ENCODE measurements around the gene ANO2.

ANO2 gene

GRCh38 chr12:5650829-5651461, 294.1 kb downstream of the ANO2 start:
- TF ChIP-seq GATA1 (IDR thresholded peaks at IDR 0.05; ENCODE audit: low read depth, low read length), result no peak
- no peak for TF ChIP-seq POLR2A (IDR thresholded peaks at IDR 0.05; ENCODE audit: low read length)
- DNase-seq, result no peak

- TF ChIP-seq GATA1 (IDR thresholded peaks at IDR 0.05; ENCODE audit: low read depth, low read length) (no peak), POLR2A (IDR thresholded peaks at IDR 0.05; ENCODE audit: low read length) (no peak)
- no peak for DNase-seq
Observed at GRCh38 chr12:5650281-5650680, 294.8 kb downstream of the ANO2 start.

GRCh38 chr12:5648692-5649359, 296.2 kb downstream of the ANO2 start:
- no peak for TF ChIP-seq POLR2A (IDR thresholded peaks at IDR 0.05; ENCODE audit: low read length)
- no peak for TF ChIP-seq GATA1 (IDR thresholded peaks at IDR 0.05; ENCODE audit: low read depth, low read length)
- DNase-seq, result peak; percentile 13 to 34

GRCh38 chr12:5643266-5643665, 301.8 kb downstream of the ANO2 start:
- DNase-seq, result no peak
- no peak for TF ChIP-seq GATA1 (IDR thresholded peaks at IDR 0.05; ENCODE audit: low read depth, low read length)
- no peak for TF ChIP-seq POLR2A (IDR thresholded peaks at IDR 0.05; ENCODE audit: low read length)

GRCh38 chr12:5637698-5638097, 307.4 kb downstream of the ANO2 start:
- no peak for DNase-seq
- TF ChIP-seq POLR2A (IDR thresholded peaks at IDR 0.05; ENCODE audit: low read length), result no peak
- no peak for TF ChIP-seq GATA1 (IDR thresholded peaks at IDR 0.05; ENCODE audit: low read depth, low read length)

GRCh38 chr12:5636907-5637306, 308.2 kb downstream of the ANO2 start:
- TF ChIP-seq POLR2A (IDR thresholded peaks at IDR 0.05; ENCODE audit: low read length) (no peak), GATA1 (IDR thresholded peaks at IDR 0.05; ENCODE audit: low read depth, low read length) (no peak)
- DNase-seq, result no peak

GRCh38 chr12:5633106-5633505, 312.0 kb downstream of the ANO2 start:
- no peak for TF ChIP-seq POLR2A (IDR thresholded peaks at IDR 0.05; ENCODE audit: low read length)
- DNase-seq, result no peak

- TF ChIP-seq POLR2A (IDR thresholded peaks at IDR 0.05; ENCODE audit: low read length), result no peak
- no peak for TF ChIP-seq GATA1 (IDR thresholded peaks at IDR 0.05; ENCODE audit: low read depth, low read length)
- DNase-seq, result no peak
Observed at GRCh38 chr12:5632453-5632852, 312.6 kb downstream of the ANO2 start.

- DNase-seq, result no peak
- TF ChIP-seq POLR2A (IDR thresholded peaks at IDR 0.05; ENCODE audit: low read length), result no peak
- TF ChIP-seq GATA1 (IDR thresholded peaks at IDR 0.05; ENCODE audit: low read depth, low read length), result no peak
Observed at GRCh38 chr12:5631497-5631896, 313.6 kb downstream of the ANO2 start.

- no peak for DNase-seq
- TF ChIP-seq GATA1 (IDR thresholded peaks at IDR 0.05; ENCODE audit: low read depth, low read length) (no peak), POLR2A (IDR thresholded peaks at IDR 0.05; ENCODE audit: low read length) (no peak)
Observed at GRCh38 chr12:5630726-5631125, 314.3 kb downstream of the ANO2 start.

GRCh38 chr12:5628501-5628900, 316.6 kb downstream of the ANO2 start:
- no peak for DNase-seq
- no peak for TF ChIP-seq POLR2A (IDR thresholded peaks at IDR 0.05; ENCODE audit: low read length)
- no peak for TF ChIP-seq GATA1 (IDR thresholded peaks at IDR 0.05; ENCODE audit: low read depth, low read length)

- TF ChIP-seq POLR2A (IDR thresholded peaks at IDR 0.05; ENCODE audit: low read length) (no peak), GATA1 (IDR thresholded peaks at IDR 0.05; ENCODE audit: low read depth, low read length) (no peak)
- DNase-seq, result no peak
Observed at GRCh38 chr12:5627053-5627630, 317.9 kb downstream of the ANO2 start.

- no peak for DNase-seq
- TF ChIP-seq POLR2A (IDR thresholded peaks at IDR 0.05; ENCODE audit: low read length), result no peak
- no peak for TF ChIP-seq GATA1 (IDR thresholded peaks at IDR 0.05; ENCODE audit: low read depth, low read length)
Observed at GRCh38 chr12:5626151-5626550, 318.9 kb downstream of the ANO2 start.

- TF ChIP-seq POLR2A (IDR thresholded peaks at IDR 0.05; ENCODE audit: low read length), result no peak
- TF ChIP-seq GATA1 (IDR thresholded peaks at IDR 0.05; ENCODE audit: low read depth, low read length), result no peak
- DNase-seq, result no peak
Observed at GRCh38 chr12:5624486-5625272, 320.4 kb downstream of the ANO2 start.
